Raji (cell line): ENCODE data around the gene KLK4.

Source experiments
- POLR2A ChIP-seq: IDR thresholded peaks from 2 replicates; pipeline ENCODE4 v1.6.1; 2011; ENCODE audit warnings: low read depth, low read length, control low read depth; ENCODE audit not compliant: insufficient read depth

Gene KLK4

DNA sequence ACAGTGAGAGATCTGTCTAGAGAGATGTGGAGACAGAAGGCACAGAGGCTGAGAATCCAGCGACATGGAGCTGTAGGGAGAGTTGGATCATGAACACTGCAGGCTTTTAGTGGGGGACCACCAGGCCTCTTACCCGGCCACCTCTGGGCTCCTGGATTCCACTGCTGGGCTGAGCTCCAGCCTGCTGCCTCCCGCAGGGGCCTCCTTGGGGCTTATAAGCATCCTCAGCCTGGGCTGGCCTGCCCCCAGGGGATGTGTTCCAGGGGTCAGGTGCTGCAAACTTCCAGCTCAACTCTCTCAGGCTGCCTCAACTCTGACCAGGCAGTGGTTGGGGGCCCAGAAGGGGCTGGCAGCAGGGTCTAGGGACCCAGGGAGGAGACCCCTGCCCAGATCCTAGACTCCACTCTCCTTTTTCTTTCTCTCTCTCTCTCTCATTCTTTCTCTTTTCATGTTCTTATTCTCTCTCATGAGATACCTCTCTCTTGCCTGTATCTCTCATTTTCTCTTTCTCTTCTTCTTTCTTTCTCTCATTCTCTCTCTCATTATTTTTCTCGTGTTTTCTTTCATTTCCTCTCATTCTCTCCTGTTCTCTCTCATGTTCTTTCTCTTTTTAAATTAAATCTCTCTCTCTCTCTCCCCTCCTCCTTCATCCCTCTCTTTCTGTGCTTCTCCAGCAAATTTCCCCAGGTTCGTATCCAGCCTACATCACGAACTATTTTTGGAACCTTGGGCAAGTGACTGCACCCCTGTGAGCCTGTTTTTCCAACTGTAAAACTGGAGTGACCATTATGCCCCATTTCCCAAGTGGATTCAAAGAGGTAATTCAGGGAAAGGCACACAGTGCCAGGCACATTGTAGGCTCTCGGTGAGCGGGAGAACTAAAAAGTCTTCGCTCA is at the start of gene KLK4:
KLK4 (minus strand) TSS at position 190 of the 896 bp plus-strand sequence. CDS start 657 bp downstream, outside the sequence.
- TF ChIP-seq POLR2A = no peak

DNA sequence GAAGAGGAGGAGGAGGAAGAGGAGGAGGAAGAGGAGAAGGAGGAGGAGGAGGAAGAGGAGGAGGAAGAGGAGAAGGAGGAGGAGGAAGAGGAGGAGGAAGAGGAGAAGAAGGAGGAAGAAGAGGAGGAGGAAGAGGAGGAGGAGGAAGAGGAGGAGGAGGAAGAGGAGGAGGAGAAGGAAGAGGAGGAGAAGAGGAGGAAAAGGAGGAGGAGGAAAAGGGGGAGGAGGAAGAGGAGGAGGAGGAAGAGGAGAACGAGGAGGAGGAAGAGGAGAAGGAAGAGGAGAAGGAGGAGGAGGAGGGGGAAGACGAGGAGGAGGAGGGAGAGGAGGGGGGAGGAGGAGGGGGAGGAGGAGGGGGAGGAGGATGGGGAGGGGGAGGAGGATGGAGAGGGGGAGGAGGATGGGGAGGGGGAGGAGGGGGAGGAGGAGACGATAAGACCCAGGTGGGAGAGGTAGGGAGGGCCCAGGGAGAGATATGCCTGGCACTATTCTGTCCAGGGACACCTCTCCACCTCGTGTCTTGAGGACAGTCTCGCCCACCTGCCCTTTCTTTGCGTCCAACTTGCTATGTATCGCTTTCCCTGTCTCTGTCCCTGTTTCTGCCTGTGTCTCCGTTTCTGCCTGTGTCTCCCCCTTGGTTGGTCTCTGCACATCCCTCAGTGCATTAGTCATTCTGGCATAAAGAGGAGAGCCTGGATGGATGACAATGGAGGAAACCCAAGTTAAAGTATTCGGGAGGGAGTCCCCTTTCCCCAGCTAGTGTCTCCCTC is 48.7 kb upstream of the KLK4 start:
- TF ChIP-seq POLR2A = no peak

DNA sequence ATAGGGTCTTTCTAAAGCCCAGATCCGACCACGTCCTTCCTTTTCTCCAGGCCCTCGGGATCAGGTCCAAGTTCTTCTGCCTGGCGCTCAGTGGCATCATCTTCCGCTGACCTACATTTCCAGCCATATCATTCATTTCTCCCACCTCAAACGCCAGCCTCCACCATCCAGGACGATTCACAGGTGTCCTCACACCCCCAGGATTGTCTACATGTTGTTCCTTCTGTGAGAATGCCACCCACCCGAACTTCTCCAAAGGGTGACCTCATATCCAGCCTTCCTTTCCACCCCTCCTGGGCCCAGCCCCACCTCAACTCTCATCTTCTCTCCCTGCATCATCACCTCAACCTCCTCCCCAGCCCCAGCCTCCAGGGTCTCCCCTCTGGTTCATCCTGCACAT is 46.4 kb upstream of the KLK4 start:
- TF ChIP-seq POLR2A = no peak

- no peak for TF ChIP-seq POLR2A
Measured at GRCh38 chr19:50952910-50953309, 41.7 kb upstream of the KLK4 start, which contains the start of gene KLK5. Gene KLK5, minus strand, starts transcription at chr19:50953038. Its CDS starts 381 bp downstream, at chr19:50952657.

DNA sequence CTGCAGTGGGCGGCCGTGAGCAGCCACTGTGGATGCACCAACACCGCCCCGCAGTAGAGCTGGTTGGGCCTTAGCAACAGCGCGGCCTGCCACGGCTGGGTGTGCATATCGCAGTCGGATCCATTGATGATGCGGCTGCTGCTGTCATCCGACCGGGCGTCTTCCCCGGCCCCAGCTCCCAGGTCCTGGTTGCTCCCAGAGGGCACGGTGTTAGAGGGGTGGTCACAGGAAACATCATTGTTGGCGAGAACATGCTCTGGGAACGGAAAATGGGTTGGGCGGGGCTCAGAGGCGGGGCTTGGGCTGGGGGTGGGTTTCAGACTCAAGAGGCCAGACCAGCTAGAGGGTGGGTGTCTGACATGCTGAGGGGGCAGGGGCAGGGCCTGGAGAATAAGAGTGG is 38.7 kb upstream of the KLK4 start:
- no peak for TF ChIP-seq POLR2A

DNA sequence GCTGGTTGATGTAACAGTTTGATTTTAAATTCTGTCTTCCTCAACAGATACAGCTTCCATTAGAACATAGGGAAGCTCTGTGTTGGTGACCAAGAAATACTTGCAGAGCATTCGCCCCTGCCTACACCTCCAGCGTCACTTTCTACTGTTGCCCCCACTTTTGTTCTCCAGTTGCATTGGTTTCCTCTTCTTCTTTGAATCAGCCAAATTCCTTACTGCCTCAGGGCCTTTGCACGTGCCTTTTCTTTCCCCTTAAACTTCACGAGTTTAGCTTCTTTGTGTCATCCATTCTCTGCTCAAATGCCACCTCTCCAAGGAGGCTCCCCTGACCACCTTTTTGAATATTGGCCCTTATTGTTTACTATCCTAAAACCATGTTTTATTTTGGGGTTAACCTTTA is 35.9 kb upstream of the KLK4 start:
- TF ChIP-seq POLR2A = no peak

DNA sequence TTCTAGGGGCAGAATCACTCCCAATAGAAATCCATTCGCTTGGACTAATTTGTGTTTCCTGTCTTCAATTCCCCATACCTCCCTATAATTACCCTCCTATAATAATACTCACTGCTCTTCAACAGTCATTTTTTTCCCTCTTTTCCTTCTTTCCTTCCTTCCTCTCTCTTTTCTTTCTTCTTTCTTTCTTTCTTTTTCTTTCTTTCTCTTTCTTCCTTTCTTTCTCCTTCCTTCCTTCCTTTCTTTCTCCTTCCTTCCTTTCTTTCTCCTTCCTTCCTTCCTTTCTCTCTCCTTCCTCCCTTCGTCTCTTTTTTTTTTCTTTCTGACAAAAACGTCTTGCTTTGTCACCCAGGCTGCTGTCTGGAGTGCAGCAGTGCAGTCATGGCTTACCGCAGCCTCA is 33.6 kb upstream of the KLK4 start:
- no peak for TF ChIP-seq POLR2A

DNA sequence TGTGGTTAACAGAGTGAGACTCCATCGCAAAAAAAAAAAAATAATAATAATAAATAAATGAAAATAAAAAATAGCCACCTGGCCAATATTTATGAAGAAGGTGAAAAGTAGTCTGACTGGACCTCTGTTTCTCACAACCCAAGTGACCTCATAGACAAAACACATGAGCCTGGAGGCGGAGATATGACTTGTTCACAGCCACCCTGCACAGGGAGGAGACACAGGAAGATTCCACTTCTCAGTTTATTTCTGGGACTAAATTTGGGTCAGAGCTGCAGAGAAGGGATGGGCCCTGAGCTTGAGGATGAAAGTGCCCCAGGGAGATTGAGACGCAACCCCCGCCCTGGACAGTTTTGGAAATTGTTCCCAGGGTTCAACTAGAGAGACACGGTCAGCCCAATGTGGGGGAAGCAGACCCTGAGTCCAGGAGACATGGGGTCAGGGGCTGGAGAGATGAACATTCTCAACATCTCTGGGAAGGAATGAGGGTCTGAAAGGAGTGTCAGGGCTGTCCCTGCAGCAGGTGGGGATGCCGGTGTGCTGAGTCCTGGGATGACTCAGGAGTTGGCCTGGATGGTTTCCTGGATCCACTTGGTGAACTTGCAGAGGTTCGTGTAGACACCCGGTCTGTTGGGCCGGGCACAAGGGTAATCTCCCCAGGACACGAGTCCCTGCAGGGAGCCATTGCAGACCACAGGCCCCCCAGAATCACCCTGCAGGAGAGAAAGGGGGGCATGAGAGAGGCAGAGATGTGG is 32.1 kb upstream of the KLK4 start:
- no peak for TF ChIP-seq POLR2A

- TF ChIP-seq POLR2A = no peak
Measured at GRCh38 chr19:50939596-50939995, 28.4 kb upstream of the KLK4 start.

GRCh38 chr19:50933640-50934039 is 22.4 kb upstream of the KLK4 start:
- no peak for TF ChIP-seq POLR2A

GRCh38 chr19:50932690-50933083 is 21.5 kb upstream of the KLK4 start:
- TF ChIP-seq POLR2A = no peak

GRCh38 chr19:50932018-50932689 is 21.0 kb upstream of the KLK4 start:
- no peak for TF ChIP-seq POLR2A

DNA sequence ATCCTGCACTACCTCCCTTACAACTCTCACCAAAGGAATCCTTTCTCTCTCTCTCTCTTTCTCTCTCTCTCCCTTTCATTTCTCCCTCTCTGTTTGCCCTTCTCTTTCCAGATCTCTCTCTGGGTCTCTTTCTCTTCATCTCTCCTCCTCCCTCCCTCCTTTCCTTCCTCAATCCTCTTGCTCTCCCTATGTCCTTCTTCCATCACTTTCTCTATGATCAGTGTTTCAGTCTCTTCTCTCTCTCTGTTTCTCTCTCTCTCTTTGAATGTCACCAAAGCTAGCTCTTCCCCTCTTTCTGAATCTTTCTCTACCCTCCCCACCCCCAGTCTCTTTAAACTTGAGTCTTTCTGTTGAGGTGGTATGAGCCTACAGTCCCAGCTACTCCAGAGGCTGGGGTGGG is 19.8 kb upstream of the KLK4 start:
- no peak for TF ChIP-seq POLR2A

GRCh38 chr19:50928831-50929230 is 17.6 kb upstream of the KLK4 start:
- no peak for TF ChIP-seq POLR2A

GRCh38 chr19:50926144-50926543 is 14.9 kb upstream of the KLK4 start:
- no peak for TF ChIP-seq POLR2A

- no peak for TF ChIP-seq POLR2A
Measured at GRCh38 chr19:50925734-50926133, 14.5 kb upstream of the KLK4 start.
